ENCODE data around the gene STAT2.

Gene STAT2

DNA sequence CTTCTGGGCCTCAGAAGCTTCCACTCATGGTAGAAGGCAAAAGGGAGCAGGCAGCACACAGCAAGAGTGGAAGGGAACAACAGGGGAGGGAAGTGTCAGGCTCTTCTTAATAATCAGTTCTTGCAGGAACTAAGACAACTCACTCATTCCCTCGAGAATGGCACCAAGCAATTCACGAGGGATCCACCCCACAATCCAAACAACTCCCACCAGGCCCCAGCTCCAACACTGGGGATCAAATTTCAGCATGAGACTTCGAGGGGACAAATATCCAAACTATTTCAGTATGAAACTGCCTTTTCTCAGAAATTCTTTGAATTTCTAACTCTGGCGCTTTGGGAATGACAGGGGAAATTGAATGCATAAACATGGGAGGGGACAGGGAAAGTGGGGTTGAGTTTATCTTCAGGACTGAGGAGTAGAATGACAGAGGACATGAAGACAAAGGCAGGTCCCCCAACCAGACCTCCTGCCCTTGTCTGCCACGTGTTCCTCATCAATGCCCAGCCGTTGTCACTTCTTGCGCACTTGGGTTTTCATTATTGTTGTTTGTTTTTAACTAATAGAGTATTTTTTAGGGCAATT lies 27.3 kb upstream of the STAT2 start:
- no peak overlapping the region for H2AFZ ChIP-seq (ENCODE audit: low read depth)
- no peak overlapping the region for H3K4me2 ChIP-seq

GRCh38 chr12:56385873-56386272 lies 26.0 kb upstream of the STAT2 start:
- Histone ChIP-seq H3K4me1 (ENCODE audit: low read depth, poor library complexity, severe bottlenecking) (no peaks in the 10 kb centered on the region), H3K79me2 (ENCODE audit: insufficient read depth, low read depth) (no peaks in the 10 kb centered on the region), H4K20me1 (ENCODE audit: insufficient read depth) (no peaks in the 10 kb centered on the region), H2AFZ (ENCODE audit: low read depth) (no peak overlapping the region), H3K9ac (no peak overlapping the region), H3K27me3 (ENCODE audit: insufficient read depth, low read depth) (no peaks in the 10 kb centered on the region), H3K27ac (no peak overlapping the region), H3K4me2 (no peak overlapping the region), H3K4me3 (IDR thresholded peaks at IDR 0.05; ENCODE audit: insufficient read depth, low read depth, low read length) (no peak overlapping the region), H3K36me3 (ENCODE audit: insufficient read depth) (no peaks in the 10 kb centered on the region)
- TF ChIP-seq, protein P1, sequence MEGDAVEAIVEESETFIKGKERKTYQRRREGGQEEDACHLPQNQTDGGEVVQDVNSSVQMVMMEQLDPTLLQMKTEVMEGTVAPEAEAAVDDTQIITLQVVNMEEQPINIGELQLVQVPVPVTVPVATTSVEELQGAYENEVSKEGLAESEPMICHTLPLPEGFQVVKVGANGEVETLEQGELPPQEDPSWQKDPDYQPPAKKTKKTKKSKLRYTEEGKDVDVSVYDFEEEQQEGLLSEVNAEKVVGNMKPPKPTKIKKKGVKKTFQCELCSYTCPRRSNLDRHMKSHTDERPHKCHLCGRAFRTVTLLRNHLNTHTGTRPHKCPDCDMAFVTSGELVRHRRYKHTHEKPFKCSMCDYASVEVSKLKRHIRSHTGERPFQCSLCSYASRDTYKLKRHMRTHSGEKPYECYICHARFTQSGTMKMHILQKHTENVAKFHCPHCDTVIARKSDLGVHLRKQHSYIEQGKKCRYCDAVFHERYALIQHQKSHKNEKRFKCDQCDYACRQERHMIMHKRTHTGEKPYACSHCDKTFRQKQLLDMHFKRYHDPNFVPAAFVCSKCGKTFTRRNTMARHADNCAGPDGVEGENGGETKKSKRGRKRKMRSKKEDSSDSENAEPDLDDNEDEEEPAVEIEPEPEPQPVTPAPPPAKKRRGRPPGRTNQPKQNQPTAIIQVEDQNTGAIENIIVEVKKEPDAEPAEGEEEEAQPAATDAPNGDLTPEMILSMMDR (conservative IDR thresholded peaks at IDR 0.05; ENCODE audit: low read depth, low read length), result no peak

More for the DNA sequence above, 27.3 kb upstream of the STAT2 start:
- Histone ChIP-seq H3K27me3 (ENCODE audit: insufficient read depth, low read depth) (no peaks in the 10 kb centered on the region), H3K79me2 (ENCODE audit: insufficient read depth, low read depth) (no peaks in the 10 kb centered on the region), H3K4me3 (IDR thresholded peaks at IDR 0.05; ENCODE audit: insufficient read depth, low read depth, low read length) (no peak overlapping the region), H3K4me1 (ENCODE audit: low read depth, poor library complexity, severe bottlenecking) (no peaks in the 10 kb centered on the region), H3K27ac (no peak overlapping the region), H3K36me3 (ENCODE audit: insufficient read depth) (no peaks in the 10 kb centered on the region), H4K20me1 (ENCODE audit: insufficient read depth) (no peaks in the 10 kb centered on the region), H3K9ac (no peak overlapping the region)
- TF ChIP-seq, protein P1 (conservative IDR thresholded peaks at IDR 0.05; ENCODE audit: low read depth, low read length), result no peak

DNA sequence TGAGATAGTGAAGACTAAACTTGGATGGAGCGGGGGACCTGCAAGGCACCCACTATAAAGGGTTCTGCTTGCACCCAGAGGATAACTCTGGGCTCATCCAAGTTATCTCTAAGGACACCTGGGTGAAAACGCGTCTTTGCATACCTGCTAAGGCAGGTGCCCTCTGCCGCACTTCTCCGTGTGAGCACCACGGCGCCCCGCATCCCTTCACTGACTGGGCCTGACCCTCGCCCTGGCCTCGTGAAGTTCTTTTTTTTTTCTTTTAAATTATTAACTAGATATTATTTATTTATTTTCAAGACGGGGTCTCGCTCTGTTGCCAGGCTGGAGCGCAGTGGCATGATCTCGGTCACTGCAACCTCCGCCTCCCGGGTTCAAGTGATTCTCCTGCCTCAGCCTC lies 22.7 kb upstream of the STAT2 start:
- Histone ChIP-seq H4K20me1 (ENCODE audit: insufficient read depth) (no peaks in the 10 kb centered on the region), H2AFZ (ENCODE audit: low read depth) (no peak overlapping the region), H3K4me3 (IDR thresholded peaks at IDR 0.05; ENCODE audit: insufficient read depth, low read depth, low read length) (no peak overlapping the region), H3K4me2 (no peak overlapping the region), H3K9ac (no peak overlapping the region), H3K27ac (no peak overlapping the region), H3K4me1 (ENCODE audit: low read depth, poor library complexity, severe bottlenecking) (no peaks in the 10 kb centered on the region), H3K79me2 (ENCODE audit: insufficient read depth, low read depth) (no peaks in the 10 kb centered on the region), H3K36me3 (ENCODE audit: insufficient read depth) (no peaks in the 10 kb centered on the region), H3K27me3 (ENCODE audit: insufficient read depth, low read depth) (no peaks in the 10 kb centered on the region)
- TF ChIP-seq, protein P1 (conservative IDR thresholded peaks at IDR 0.05; ENCODE audit: low read depth, low read length), result no peak

GRCh38 chr12:56377989-56378316 lies 18.0 kb upstream of the STAT2 start:
- no peak overlapping the region for H3K9ac ChIP-seq
- no peak overlapping the region for H2AFZ ChIP-seq (ENCODE audit: low read depth)
- H3K4me3 ChIP-seq (IDR thresholded peaks at IDR 0.05; ENCODE audit: insufficient read depth, low read depth, low read length), result no peak overlapping the region

More at GRCh38 chr12:56377989-56378316, 18.0 kb upstream of the STAT2 start:
- Histone ChIP-seq H3K27me3 (ENCODE audit: insufficient read depth, low read depth) (no peaks in the 10 kb centered on the region), H3K79me2 (ENCODE audit: insufficient read depth, low read depth) (no peaks in the 10 kb centered on the region), H3K4me1 (ENCODE audit: low read depth, poor library complexity, severe bottlenecking) (peaks cover 7% of the 10 kb centered on the region), H3K4me2 (no peak overlapping the region), H4K20me1 (ENCODE audit: insufficient read depth) (no peaks in the 10 kb centered on the region), H3K27ac (no peak overlapping the region), H3K36me3 (ENCODE audit: insufficient read depth) (no peaks in the 10 kb centered on the region)
- TF ChIP-seq, protein P1 (conservative IDR thresholded peaks at IDR 0.05; ENCODE audit: low read depth, low read length), result no peak
